Epidermal melanocyte (primary cell): ENCODE data around the gene C14orf180.
"Not testable (repeated sequence)": the region's sequence is repeated elsewhere in the genome, so short reads cannot be mapped to it uniquely, and the experiment has no call there.

Source experiments
- DNase-seq: peaks from one replicate; pipeline ENCODE4 v3.0.0; 2011; ENCODE audit warnings: low spot score; ENCODE audit not compliant: insufficient read length

C14orf180 gene

GRCh38 chr14:104578321-104578720 is 1.2 kb upstream of the C14orf180 start:
- no peak for DNase-seq

GRCh38 chr14:104579939-104580338 is 375 bp downstream of the C14orf180 start:
- not testable (repeated sequence) for DNase-seq

GRCh38 chr14:104580961-104581360 is 1.4 kb downstream of the C14orf180 start:
- DNase-seq = no peak

- DNase-seq = no peak
Observed at GRCh38 chr14:104581521-104581920, 2.0 kb downstream of the C14orf180 start.

GRCh38 chr14:104582005-104582404 is 2.4 kb downstream of the C14orf180 start:
- DNase-seq = no peak

- DNase-seq = no peak
Observed at GRCh38 chr14:104582662-104583061, 3.1 kb downstream of the C14orf180 start.

GRCh38 chr14:104583424-104584306 is 4.1 kb downstream of the C14orf180 start:
- no peak for DNase-seq

- DNase-seq = no peak
Observed at GRCh38 chr14:104584557-104584956, 5.0 kb downstream of the C14orf180 start.

- DNase-seq = no peak
Observed at GRCh38 chr14:104585966-104586697, 6.6 kb downstream of the C14orf180 start.

GRCh38 chr14:104586832-104587620 is 7.5 kb downstream of the C14orf180 start:
- no peak for DNase-seq

GRCh38 chr14:104587641-104588040 is 8.1 kb downstream of the C14orf180 start:
- no peak for DNase-seq

GRCh38 chr14:104588066-104588857 is 8.7 kb downstream of the C14orf180 start:
- DNase-seq = no peak

GRCh38 chr14:104589338-104590195 is 10.0 kb downstream of the C14orf180 start:
- no peak for DNase-seq

GRCh38 chr14:104590240-104590965 is 10.8 kb downstream of the C14orf180 start:
- DNase-seq = no peak

GRCh38 chr14:104591031-104591430 is 11.5 kb downstream of the C14orf180 start:
- DNase-seq = no peak

GRCh38 chr14:104591506-104592291 is 12.1 kb downstream of the C14orf180 start:
- no peak for DNase-seq

- no peak for DNase-seq
Observed at GRCh38 chr14:104592292-104592672, 12.7 kb downstream of the C14orf180 start.

- DNase-seq = no peak
Observed at GRCh38 chr14:104592785-104593184, 13.2 kb downstream of the C14orf180 start.
